ENCODE results near the gene PCSK7.

PCSK7 gene

GRCh38 chr11:117157507-117157906 lies 74.4 kb downstream of the PCSK7 start:
- no peak overlapping the region for H3K4me3 ChIP-seq (ENCODE audit: low read depth, low read length)
- no peak for TF ChIP-seq CTCF (IDR thresholded peaks at IDR 0.05; ENCODE audit: borderline replicate concordance, insufficient read depth, low read depth, low read length)

GRCh38 chr11:117154468-117154867 lies 77.4 kb downstream of the PCSK7 start:
- no peak overlapping the region for H3K4me3 ChIP-seq (ENCODE audit: low read depth, low read length)
- TF ChIP-seq CTCF (IDR thresholded peaks at IDR 0.05; ENCODE audit: borderline replicate concordance, insufficient read depth, low read depth, low read length) = no peak

Measured in GM12875 (cell line).